Measurements from ENCODE around the gene CDK14.
"Not testable (repeated sequence)": the region's sequence is repeated elsewhere in the genome, so short reads cannot be mapped to it uniquely, and the experiment has no call there.

The CDK14 gene

DNA sequence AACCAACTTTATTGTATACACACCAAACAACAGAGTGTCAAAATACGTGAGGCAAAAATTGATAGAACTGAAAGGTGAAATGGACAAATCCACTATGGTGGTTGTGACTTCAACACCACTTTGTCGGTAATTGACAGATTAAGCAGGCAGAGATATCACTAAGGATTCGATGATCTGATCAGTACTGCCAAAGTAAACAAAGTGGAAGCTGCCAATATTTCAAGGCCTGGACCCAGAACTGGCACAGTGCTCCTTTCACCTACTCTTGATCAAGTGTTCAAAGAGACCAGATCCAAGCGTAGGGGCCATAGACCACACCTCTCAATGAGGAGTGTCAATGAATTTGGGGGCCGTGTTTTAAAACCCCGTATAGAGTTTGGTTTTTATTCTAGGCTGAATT lies 167.0 kb downstream of the CDK14 start:
- no peak for DNase-seq

DNA sequence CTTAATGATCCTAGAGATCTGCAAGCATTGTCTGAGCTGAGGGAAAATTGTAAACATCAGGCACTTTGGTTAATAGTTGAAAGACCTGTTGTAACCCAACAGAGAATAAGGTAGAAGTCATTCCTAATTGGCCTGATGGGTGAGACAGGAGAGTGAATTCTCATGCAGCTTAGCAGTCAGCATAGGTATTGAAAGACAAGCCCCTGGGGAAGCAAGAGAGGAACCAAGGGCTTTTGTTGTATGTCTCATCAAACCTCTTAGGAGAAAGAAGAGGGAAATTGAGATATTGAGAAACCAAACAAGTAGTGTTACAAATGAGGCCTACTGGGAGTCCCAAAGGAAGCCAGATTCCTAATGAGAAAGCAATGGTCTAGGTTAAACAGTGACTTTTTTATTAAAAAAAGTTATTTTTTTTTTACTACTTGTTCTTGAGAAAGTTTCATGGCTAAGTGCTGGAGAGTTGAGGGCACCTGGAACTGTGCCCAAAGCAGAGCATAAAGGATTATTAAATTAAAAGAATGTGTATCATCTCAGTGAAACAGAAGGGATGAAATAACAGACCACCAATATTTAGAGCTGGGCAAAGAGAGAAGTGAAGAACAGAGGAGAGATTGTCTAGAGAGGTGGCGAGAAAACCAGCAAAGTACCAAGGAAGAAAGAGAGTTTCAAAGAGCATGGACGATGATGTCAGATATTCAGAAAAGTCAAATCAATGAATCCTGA lies 168.9 kb downstream of the CDK14 start:
- DNase-seq: no peak

DNA sequence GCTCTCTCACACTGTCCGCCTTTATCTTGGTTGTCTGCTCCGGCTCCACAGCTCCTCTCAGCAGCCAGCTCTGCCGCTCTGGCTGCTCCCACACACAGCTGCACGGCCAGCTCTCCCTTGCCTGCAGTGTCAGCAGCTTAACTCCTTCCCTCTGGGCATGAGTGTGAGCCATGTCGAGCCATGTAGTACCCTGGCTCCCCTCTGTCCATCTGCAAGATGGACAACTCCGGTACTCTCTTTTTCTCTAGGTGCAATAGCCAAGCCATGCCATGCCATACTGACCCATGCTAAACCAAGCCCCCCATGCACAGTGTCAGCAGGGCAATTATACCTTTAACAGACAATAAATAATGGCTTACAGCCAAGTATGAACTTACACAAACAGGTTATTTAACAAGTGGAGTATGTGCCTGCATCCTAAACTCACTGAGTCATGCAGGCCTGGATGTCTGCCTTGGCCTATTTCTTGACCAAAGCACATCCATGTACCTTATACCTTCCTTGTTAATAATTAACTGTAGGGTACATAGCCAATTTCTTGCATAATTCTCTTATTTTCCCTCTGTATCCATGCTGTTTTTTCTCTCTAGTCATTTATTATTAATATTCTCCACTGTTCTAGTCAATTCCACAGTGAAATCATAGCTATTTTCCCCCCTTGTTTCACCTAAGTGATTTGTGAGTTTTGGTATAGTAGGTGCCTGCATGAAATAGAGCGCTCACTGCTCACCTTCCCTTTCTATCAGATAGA lies 170.9 kb downstream of the CDK14 start:
- no peak for DNase-seq

DNA sequence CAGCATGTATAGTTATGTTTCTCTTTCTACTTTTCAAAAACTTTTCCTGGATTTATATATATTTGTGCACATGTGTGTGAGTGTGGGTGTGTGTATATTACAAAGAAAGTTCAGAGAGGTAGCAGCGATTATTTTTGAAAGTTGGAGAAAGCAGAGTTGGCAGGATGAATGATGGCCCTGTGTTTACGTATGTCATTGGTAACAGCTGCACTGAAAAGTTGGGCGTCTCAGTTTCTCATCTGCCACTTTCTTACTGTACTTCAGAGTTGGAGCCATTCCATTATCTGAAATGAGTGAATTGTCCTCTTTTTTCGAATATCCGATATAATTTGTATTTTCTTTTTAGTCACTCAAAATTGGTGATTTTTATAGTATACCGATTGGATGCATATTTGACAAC lies 172.2 kb downstream of the CDK14 start:
- DNase-seq: no peak

DNA sequence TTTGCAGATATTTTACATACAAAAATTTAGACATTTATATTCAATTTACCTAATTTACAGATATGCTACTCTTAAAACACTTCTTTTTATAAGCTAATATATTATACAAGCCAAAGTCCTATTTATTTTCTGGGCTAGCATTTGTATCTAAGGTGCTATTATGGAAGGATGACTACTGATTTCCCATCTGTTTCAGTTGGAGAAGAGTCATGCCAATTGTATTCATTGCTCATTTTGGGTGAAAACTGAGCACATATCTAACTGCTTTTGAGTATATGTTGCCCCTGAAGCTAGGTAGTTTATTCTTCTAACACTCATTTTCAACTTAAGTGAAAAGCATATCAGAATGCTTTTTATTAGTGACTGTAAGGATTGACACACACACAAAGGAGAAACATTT lies 172.9 kb downstream of the CDK14 start:
- DNase-seq: no peak

DNA sequence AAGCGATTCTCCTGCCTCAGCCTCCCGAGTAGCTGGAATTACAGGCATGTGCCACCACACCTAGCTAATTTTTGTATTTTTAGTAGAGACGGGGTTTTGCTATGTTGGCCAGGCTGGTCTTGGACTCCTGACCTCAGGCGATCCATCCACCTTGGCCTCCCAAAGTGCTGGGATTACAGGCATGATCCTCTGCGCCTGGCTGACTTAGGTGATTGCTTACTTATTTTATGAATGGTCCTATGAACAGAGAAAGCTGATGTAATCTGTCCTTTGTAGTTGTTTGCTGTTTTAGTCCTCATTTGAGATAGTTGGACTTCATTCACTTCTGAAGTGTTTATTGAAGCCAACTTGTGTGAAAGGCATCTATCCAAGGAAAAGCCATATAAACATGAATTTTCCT lies 173.4 kb downstream of the CDK14 start:
- not testable (repeated sequence) for DNase-seq

DNA sequence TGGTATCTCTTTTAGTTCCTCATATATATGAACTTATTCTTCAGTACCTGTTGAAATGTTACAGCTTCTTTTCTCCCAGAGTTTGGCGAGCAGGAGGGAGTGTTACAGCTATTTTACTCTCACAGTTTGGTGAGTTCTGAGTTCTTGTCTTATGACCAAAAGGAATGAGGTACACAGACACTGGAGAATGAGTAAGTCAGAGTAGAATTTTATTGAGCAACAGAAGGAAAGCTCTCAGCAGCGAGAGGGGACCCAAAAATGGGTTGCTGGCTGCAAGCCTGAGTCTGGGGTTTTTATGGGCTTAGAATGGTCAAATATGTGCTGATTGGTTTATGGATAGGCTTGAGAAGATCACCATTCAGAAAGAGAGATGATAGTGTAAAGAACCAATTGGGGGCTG lies 175.2 kb downstream of the CDK14 start:
- no peak for DNase-seq

DNA sequence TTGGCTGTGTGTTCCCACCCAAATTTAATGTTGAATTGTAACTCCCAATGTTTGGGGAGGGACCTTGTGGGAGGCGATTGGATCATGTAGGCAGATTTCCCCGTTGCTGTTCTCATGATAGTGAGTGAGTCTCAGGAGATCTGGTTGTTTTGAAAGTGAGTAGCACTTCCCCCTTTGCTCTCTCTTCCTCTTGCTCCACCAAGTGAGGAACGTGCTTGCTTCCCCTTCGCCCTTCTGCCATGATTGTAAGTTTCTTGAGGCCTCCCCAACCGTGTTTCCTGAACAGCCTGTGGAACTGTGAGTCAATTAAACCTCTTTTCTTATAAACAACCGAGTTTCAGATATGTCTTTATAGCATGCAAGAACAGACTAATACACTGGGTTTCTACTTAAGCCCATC lies 176.3 kb downstream of the CDK14 start:
- DNase-seq: no peak

DNA sequence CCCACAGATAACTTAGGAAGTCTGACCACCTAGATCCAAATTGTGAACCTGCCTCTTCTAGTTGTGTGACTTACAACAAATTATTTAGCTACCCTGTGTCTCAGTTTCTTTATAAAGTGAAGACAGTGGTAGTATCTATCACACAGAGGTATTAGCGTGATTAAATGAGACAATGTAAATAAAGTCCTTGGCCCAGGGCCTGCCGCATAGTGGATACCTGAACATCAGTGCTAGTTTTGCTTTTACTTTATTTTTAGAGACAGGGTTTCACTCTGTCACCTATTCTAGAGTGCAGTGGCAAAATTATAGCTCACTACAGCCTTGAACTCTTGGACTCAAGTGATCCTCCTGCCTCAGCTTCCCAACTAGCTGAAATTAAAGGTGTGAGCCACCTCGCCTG lies 177.1 kb downstream of the CDK14 start:
- no peak for DNase-seq

DNA sequence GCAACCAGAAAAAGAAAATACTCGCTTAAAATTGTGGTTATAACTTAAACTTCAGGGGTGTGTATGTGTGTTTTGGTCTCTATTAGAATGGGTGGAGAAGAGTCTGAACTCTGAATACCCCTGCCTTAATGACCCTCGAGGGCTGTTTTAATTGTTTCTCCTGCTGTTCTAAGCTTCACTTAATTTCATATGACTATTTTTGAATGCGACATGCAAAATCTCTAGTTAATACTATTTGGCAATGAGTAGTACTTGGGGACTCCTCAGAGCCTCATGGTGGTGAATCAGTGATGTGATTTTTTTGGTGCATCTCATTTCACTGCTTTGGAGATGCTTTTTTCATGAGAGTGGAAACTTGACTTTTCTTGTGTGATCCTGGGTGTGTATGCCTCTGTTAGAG lies 178.6 kb downstream of the CDK14 start:
- DNase-seq: no peak

DNA sequence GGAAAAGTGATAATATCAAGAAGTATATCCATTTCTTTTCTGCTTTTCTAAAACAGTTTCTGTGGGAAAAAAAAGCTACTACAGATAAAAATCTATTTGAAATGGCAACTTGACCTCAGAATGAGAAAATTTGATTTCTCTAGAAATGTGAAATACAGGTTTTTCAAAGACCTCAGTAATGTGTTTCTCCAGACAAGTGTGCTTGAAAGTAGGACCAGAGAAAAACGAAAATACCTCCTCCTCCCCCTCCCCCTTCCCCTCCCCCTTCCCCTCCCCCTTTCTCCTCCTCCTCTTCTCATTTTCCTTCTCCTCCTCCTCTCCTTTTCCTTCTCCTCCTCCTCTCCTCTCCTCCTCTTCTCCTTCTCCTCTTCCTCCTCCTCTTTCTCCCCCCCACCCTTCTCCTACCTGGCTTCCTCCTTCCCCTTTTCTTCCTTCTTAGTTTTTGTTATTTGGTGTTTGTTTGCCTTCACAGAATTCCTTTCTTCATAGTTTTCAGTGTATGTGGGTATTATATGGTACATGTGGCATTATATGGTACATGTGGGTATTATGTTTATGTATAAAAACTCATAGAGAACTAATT lies 179.4 kb downstream of the CDK14 start:
- DNase-seq: no peak

DNA sequence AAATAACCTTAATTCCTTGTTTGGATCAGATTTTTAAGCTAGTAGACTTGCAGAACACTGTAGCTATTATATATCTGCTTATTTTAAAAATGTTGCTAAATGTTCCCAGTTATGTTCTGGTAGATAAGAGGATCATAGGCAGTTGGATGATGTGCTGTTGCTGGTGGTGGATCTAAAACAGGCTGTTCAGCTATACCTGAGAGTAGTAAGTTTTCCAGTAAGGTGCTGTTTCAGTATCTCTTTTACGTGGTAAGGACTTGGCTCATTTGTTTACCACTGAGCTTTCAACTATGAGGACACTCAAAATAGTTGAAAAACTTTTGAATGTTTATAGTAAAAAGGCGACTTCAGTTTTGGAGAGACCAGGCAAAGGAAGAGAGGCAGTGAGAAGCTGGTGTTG lies 180.9 kb downstream of the CDK14 start:
- DNase-seq: no peak

DNA sequence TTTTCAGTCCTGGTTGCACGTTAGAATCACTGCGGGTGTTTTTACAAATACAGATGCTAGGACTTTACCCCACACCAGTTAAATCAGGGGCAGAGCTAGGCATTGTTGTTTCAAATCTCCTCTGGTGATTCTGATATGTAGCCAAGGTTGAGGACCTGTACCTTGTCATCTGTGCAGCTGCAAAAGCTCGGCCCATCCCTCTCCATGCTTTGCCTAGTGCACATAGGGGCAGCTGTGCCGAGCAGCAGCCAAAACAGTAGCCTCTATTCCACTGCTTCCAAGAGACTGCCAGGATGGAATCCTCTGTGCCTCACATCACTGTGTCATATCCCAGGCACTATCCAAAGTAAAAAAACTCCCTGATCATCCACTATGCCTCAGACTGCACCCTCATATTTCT lies 181.3 kb downstream of the CDK14 start:
- no peak for DNase-seq

DNA sequence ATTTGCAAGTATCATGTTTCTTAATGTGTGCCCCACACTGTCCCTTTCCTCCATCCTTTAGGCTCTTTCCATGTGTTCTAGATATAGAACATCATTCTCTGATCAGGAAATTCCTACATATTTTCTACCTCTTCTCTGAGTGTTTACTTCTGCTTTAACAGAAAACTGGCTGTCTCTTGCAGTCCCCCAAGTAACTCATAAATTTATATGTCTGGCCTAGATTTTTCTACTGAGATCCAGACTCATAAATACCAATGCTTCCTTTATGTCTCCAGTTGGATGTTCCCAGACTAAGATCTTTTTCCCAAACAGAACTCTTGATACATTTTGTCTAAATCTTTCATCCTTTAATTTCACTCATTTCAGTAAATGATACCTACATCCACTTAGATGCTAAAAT lies 181.8 kb downstream of the CDK14 start:
- DNase-seq: no peak

DNA sequence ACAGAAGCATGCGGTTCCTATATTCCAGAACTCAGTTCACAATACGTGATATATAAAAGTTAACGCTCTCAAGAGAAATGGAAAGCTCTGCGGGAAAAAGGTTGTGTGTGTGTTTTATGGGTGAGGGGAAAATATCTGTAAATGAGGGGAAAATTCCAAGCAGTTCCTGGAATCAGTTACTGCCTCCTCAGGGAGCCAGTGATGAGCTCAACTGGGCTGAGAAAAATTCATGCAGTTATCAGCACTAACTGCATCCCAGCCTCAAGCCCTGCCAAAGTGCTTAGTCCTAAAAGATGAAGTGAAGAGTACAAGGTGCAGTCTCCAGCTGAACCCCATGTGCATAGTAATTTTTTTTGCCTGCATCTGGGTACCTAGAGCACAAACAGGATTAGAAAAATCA lies 191.9 kb downstream of the CDK14 start:
- DNase-seq: no peak

DNA sequence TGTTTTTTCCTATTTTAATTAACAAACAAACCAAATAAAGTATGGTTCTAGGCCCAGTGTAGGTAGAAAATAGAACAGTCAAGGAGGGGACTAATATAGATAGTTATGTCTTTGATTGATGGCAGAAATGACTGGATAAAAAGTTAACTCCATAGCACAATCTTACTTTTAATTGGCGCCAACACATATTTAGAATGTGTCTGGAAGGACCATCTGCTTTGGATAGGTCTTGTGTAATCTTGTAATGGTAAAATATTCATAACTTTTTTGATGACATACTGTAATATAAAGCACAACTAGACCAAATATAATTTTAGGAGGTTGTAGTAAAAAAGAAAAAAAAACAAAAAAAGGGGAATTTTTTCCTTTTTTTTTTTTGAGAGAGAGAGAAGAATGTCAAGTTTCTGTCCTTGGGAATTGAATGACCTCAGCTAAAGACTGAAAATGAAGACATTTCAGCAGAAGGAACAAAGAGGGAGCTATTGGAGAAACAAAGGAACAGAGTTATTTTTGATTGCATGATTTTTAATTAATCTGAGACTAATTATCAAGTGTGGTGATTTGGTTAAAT lies 193.7 kb downstream of the CDK14 start:
- DNase-seq: no peak

DNA sequence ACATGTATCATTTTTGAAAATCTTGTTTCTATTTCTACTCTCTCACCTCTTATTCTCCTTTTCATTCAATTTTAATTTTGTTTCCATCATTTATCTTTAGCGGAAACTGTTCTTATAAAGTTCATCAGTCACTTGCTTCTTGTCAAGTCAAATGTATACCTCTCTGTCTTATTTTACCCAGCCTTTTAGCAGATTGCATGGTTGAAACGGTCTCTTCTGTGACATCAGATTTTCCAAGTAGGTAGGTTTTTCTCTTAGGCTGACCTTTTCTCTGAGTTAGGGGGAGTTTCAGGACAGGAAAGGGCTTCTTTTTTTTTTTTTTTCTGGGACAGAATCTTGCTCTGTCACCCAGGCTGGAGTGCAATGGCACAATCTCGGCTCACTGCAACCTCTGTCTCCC lies 195.5 kb downstream of the CDK14 start:
- no peak for DNase-seq

DNA sequence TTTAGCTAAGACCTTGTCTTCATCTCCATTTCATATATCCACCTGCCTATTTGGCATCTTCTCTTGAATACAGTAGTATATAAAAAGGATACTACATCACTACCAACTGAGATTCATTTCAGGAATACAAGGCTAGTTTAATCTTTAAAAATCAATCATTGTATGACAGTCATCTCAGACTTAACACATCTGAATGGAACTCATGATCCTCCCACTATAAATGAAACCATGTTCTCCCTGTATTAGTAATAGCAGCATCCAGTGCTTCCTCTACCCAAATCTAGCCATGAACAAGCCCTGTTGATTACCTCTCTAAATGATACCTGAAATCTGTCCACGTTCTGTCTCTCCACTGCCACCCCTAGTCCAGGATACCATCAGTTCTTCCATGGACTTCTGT lies 196.2 kb downstream of the CDK14 start:
- no peak for DNase-seq

DNA sequence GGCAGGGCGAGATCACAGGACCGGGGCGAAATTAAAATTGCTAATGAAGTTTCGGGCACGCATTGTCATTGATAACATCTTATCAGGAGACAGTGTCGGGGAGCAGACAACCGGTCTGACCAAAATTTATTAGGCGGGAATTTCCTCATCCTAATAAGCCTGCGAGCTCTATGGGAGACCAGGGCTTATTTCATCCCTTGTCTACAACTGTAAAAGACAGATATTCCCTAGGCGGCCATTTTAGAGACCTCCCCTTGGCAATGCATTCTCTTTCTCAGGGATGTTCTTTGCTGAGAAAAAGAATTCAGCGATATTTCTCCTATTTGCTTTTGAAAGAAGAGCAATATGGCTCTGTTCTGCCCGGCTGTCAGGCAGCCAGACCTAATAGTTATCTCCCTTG lies 198.1 kb downstream of the CDK14 start:
- DNase-seq: not testable (repeated sequence)

DNA sequence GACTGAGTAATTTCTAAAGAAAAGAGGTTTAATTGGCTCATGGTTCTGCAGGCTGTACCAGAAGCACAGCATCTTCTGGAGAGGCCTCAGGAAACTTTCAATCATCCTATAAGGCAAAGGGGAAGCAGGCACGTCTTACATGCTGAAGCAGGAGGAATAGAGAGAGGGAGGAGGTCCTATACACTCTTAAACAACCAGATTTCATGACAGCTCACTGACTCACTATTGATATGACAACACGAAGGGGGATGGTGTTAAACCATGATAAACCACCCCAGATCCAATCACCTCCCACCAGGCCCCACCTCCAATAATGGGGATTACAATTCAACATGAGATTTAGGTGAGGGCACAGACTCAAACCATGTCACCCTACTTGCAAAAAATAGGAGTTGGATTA lies 201.5 kb downstream of the CDK14 start:
- DNase-seq: no peak

DNA sequence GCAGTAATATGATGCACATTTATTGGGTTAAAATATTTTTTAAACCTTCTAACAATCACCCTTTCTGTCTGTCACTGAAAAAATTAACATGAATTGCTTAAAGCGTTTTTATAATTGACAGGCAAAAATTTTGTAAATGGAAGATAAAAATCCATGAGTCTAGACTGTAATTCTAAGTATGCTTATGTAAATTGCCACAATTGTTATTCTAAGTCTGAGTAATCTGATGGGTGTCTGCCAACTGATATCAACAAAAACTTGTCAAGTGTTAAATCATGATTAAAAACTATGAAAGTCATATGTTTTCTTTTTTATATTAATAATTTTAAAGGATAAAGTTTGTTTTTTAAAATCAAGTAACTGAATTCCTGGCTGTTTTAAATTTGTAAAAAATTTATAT lies 208.2 kb downstream of the CDK14 start:
- DNase-seq: no peak

DNA sequence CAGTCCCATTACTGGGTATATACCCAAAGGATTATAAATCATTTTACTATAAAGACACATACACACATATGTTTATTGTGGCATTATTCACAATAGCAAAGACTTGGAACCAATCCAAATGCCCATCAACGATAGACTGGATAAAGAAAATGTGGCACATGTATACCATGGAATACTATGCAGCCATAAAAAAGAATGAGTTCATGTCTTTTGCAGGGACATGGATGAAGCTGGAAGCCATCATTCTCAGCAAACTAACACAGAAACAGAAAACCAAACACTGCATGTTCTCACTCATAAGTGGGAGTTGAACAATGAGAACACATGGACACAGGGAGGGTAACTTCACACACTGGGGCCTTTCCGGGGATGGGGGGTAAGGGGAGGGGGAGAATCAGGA lies 219.4 kb downstream of the CDK14 start:
- not testable (repeated sequence) for DNase-seq

DNA sequence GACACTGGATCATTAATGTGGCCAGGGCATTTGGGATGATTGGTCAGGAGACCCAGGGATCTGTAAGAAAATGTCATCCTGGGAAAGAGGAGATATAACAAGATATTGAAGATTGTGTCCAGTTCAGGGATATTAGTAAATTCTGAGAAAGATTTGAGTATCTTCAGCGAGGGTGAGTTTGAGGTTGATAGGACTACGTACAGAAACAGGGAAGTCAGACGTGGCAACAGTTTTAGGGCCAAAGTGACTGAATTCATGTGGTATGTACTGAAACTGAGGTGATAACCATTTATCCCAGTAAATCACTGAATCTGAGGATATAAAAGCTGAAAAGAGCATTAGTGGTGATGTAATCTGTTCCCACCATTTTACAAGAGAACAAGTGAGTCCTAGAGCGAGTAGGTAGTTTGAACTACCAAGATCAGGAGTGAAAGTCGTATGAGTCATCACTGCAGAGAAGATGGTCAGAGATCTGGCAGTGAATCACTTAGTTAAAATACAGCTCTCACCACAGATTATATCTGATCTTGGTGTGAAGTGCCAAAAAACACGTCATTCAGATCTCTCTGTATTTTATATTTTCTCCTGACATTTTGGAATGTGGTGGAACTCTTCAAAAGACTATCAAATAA lies 220.5 kb downstream of the CDK14 start:
- no peak for DNase-seq

DNA sequence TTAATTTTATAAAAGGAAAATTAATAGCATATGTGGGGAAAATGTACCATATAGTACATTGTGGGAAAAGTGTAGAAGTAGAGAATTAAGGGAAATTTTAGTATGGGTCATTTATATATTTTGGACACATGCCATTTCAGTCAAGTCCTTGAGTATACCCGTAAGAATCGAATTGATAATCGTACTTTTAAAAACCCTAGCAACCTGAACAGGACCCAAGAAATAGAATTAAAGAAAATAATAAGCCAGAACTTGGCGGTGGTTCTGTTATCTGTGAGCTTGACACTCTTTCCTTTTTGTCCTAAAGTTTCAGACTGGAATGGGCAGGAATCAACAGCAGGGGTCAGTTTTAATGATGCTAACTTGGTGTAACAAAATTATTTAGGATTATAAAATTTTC lies 221.0 kb downstream of the CDK14 start:
- no peak for DNase-seq

Data from CD4-positive, alpha-beta T cell treated with Interleukin-17A for 1 hour (primary cell).